Keratinocyte (primary cell): ENCODE data around the gene CCDC141. TPM values are rescaled to one million over a fixed set of nuclear protein-coding genes. Genes with fewer than 3 reads are reported as not detected.

Experiments used
- DNase-seq: peaks from one replicate; pipeline ENCODE4 v3.0.0-alpha.2; 2011; ENCODE audit warnings: low read depth, missing footprints, low spot score
- FAIRE-seq: peaks from 2 replicates; lab custom pipeline; 2011; peaks lifted over from hg19 to GRCh38; lab: Jason Lieb, UNC
- H2AFZ ChIP-seq: 2 replicates; pipeline ENCODE4 v1.6.0; 2012; ENCODE audit warnings: low read length, control low read depth, inconsistent platforms; ENCODE audit not compliant: control insufficient read depth
- H3K27ac ChIP-seq: 2 replicates; pipeline ENCODE4 v1.5.1; 2011; ENCODE audit warnings: low read length; ENCODE audit not compliant: control insufficient read depth, insufficient read depth
- H3K27me3 ChIP-seq: 3 replicates; pipeline ENCODE4 v1.6.0; 2011; ENCODE audit warnings: low read length; ENCODE audit not compliant: control insufficient read depth, insufficient read depth; ENCODE audit errors: extremely low read depth
- H3K36me3 ChIP-seq, 2 experiments: 2 replicates in 1 of 2; 3 replicates in 1 of 2; pipeline ENCODE4 v1.5.1; 2011; ENCODE audit warnings: low read length in 2 of 2, mild to moderate bottlenecking in 1 of 2; ENCODE audit not compliant: control insufficient read depth in 2 of 2, insufficient read depth in 2 of 2; ENCODE audit errors: extremely low read depth in 1 of 2
- H3K4me1 ChIP-seq: 3 replicates; pipeline ENCODE4 v1.5.1; 2011; ENCODE audit warnings: low read length; ENCODE audit not compliant: control insufficient read depth, insufficient read depth; ENCODE audit errors: extremely low read depth
- H3K4me2 ChIP-seq: 3 replicates; pipeline ENCODE4 v1.6.0; 2011; ENCODE audit warnings: low read depth, low read length; ENCODE audit not compliant: control insufficient read depth, insufficient read depth; ENCODE audit errors: extremely low read depth
- H3K4me3 ChIP-seq, 3 experiments: fragments of 200-600 bp in 1 of 3; sonication (generic) in 1 of 3; 2 replicates in 2 of 3; 3 replicates in 1 of 3; pipeline ENCODE4 v1.5.1; 2011 to 2016; ENCODE audit warnings: low read length in 3 of 3, mild to moderate bottlenecking in 3 of 3, control low read depth in 2 of 3, inconsistent platforms in 1 of 3, low read depth in 1 of 3, mixed read lengths in 1 of 3, mixed run types in 1 of 3, moderate library complexity in 1 of 3; ENCODE audit not compliant: control insufficient read depth in 2 of 3, insufficient read depth in 2 of 3; ENCODE audit errors: extremely low read depth in 1 of 3
- H3K79me2 ChIP-seq: 2 replicates; pipeline ENCODE4 v1.6.0; 2012; ENCODE audit warnings: low read length; ENCODE audit not compliant: control insufficient read depth, insufficient read depth
- H3K9ac ChIP-seq: 3 replicates; pipeline ENCODE4 v1.6.0; 2011; ENCODE audit warnings: low read length; ENCODE audit not compliant: control insufficient read depth, insufficient read depth; ENCODE audit errors: extremely low read depth
- H3K9me1 ChIP-seq: 3 replicates; pipeline ENCODE4 v1.6.0; 2011; ENCODE audit warnings: low read length; ENCODE audit not compliant: control insufficient read depth, insufficient read depth; ENCODE audit errors: extremely low read depth
- H3K9me3 ChIP-seq: 2 replicates; pipeline ENCODE4 v1.5.1; 2012; ENCODE audit warnings: low read depth, low read length; ENCODE audit not compliant: control insufficient read depth
- H4K20me1 ChIP-seq: 3 replicates; pipeline ENCODE4 v1.6.0; 2011; ENCODE audit warnings: low read length; ENCODE audit not compliant: control insufficient read depth, insufficient read depth; ENCODE audit errors: extremely low read depth
- EZH2 ChIP-seq: IDR thresholded peaks from one replicate; pipeline ENCODE4 v1.6.1; 2012; ENCODE audit warnings: inconsistent platforms, mild to moderate bottlenecking, low read length, moderate library complexity
- dilution Hi-C: fragments of 300-500 bp; cut with MboI; formaldehyde crosslinking; loops from one replicate; pipeline ENCODE4 v1.7.0; 2020; ENCODE audit warnings: low sequenced_read_pairs; ENCODE audit not compliant: extremely low pct_ligation_motif_present
- polyA plus RNA-seq, 5 experiments: library from polyadenylated mRNA; depleted of rRNA in 3 of 5; stranded (reverse) in 3 of 5; stranded (forward) in 1 of 5; unstranded in 1 of 5; fragments of >200 nt; gene quantifications; 1 replicate in 1 of 5; 2 replicates in 3 of 5; 3 replicates in 1 of 5; pipeline versions ENCODE4 v1.2.1 to v1.2.3, GENCODE V29; 2011 to 2012; ENCODE audit warnings: missing spikeins in 2 of 5, low read depth in 1 of 5, low replicate concordance in 1 of 5
- TF ChIP-seq, protein P1 (sequence below), 3 experiments: IDR thresholded peaks in 1 of 3; conservative IDR thresholded peaks in 1 of 3; optimal IDR thresholded peaks in 1 of 3; 2 replicates in 2 of 3; 3 replicates in 1 of 3; pipeline versions ENCODE3 to v1.5.1; 2011; ENCODE audit warnings: low read length in 3 of 3, mild to moderate bottlenecking in 3 of 3, moderate library complexity in 2 of 3, control low read depth in 1 of 3, inconsistent platforms in 1 of 3; ENCODE audit not compliant: insufficient read depth in 2 of 3; ENCODE audit errors: extremely low read depth in 1 of 3

CCDC141 gene
- polyA plus RNA-seq, 1 donor (not counting 4 experiments of a cell fraction or from before 2014, with no cell fraction given): not detected

DNA sequence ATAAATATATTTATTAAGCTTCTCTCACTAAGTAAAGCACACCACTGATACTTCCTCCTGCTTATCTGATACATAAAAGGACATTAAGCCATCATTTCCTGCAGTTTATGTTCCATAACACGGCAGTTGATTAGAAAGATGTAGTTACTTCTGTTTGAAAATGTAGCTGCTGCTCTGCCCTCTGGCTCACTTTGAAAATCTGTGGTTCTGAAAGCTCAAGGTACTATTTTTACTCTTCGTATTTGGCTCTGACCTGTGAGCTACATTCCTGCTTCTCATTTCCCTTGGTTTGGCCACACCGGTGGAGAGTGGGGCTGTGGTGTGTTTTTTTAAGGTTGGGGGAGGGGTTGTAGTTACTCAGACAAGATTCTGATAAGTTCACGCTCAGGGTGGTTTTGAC, 229.9 kb downstream of the CCDC141 start:
- dilution Hi-C loops: loop anchor here (25.0 kb wide), 1 partner anchor 92 kb away; no protein-coding TSS in a partner anchor
- Histone ChIP-seq H2AFZ (no peak overlapping the region), H3K4me2 (no peak overlapping the region)

DNA sequence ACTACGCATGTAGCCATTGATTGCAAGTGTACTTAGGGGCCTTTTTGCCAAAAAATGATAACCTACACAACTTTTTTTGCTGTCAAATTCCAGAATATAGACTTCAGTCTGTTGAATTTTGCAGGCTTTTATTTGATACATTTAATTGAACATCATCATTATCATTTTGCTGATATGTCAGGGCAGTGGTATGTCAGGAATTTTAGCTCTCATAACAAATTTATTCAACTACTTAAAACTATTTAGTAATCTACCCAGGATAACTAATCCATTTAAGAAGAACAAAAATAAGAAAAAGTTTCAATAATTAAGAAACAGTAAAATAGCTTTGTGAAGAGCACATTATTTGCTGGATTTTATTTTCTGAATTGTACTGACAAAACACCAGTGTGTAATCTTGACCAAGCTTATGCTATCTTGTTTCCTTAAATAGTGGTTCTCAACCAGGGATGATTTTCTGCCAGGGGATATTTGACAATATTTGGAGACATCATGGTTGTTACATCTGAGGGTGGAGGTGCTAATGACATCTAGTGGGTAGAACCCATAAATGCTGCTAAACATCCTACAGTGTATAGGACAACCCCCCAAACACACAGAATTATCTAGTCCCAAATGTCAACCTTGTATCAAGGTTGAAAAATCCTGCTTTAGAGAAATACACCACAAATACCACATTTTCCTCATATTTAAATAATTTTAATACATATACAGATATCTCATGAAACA, 230.6 kb downstream of the CCDC141 start:
- Histone ChIP-seq H3K9me3 (no peaks in the 10 kb centered on the region), H3K4me3 (no peak overlapping the region), H3K36me3 (no peaks in the 10 kb centered on the region), H4K20me1 (no peaks in the 10 kb centered on the region), H2AFZ (no peak overlapping the region), H3K27ac (no peak overlapping the region), H3K27me3 (no peaks in the 10 kb centered on the region), H3K9me1 (no peaks in the 10 kb centered on the region), H3K4me1 (no peaks in the 10 kb centered on the region), H3K9ac (no peak overlapping the region), H3K79me2 (no peaks in the 10 kb centered on the region), H3K4me2 (no peak overlapping the region)
- DNase-seq: no peak
- no peak for FAIRE-seq
- TF ChIP-seq, protein P1, sequence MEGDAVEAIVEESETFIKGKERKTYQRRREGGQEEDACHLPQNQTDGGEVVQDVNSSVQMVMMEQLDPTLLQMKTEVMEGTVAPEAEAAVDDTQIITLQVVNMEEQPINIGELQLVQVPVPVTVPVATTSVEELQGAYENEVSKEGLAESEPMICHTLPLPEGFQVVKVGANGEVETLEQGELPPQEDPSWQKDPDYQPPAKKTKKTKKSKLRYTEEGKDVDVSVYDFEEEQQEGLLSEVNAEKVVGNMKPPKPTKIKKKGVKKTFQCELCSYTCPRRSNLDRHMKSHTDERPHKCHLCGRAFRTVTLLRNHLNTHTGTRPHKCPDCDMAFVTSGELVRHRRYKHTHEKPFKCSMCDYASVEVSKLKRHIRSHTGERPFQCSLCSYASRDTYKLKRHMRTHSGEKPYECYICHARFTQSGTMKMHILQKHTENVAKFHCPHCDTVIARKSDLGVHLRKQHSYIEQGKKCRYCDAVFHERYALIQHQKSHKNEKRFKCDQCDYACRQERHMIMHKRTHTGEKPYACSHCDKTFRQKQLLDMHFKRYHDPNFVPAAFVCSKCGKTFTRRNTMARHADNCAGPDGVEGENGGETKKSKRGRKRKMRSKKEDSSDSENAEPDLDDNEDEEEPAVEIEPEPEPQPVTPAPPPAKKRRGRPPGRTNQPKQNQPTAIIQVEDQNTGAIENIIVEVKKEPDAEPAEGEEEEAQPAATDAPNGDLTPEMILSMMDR (optimal IDR thresholded peaks at IDR 0.05 in 1 of 3, IDR thresholded peaks at IDR 0.05 in 1 of 3, conservative IDR thresholded peaks at IDR 0.05 in 1 of 3; ENCODE audit: extremely low read depth in 1 of 3, insufficient read depth in 2 of 3, low read length in 3 of 3): no peak
- no peak for TF ChIP-seq EZH2
- dilution Hi-C loops: loop anchor here (25.0 kb wide), 1 partner anchor 93 kb away; no protein-coding TSS in a partner anchor

More for the DNA sequence above, 229.9 kb downstream of the CCDC141 start:
- Histone ChIP-seq H3K9me1 (no peaks in the 10 kb centered on the region), H3K4me3 (no peak overlapping the region), H3K79me2 (no peaks in the 10 kb centered on the region), H3K27me3 (no peaks in the 10 kb centered on the region), H3K9me3 (no peaks in the 10 kb centered on the region), H3K9ac (no peak overlapping the region), H3K27ac (no peak overlapping the region), H3K36me3 (no peaks in the 10 kb centered on the region), H3K4me1 (no peaks in the 10 kb centered on the region), H4K20me1 (no peaks in the 10 kb centered on the region)
- no peak for TF ChIP-seq EZH2
- TF ChIP-seq, protein P1 (optimal IDR thresholded peaks at IDR 0.05 in 1 of 3, IDR thresholded peaks at IDR 0.05 in 1 of 3, conservative IDR thresholded peaks at IDR 0.05 in 1 of 3; ENCODE audit: extremely low read depth in 1 of 3, insufficient read depth in 2 of 3, low read length in 3 of 3): no peak
- FAIRE-seq (no peak), DNase-seq (no peak)
